Fibroblast of skin of right biceps (primary cell): ENCODE results near the gene HMOX1.
"Not testable (repeated sequence)": the region's sequence is repeated elsewhere in the genome, so short reads cannot be mapped to it uniquely, and the experiment has no call there.

Experiments used
- DNase-seq: peaks from one replicate; pipeline ENCODE4 v3.0.0-alpha.2; 2013

The HMOX1 gene

GRCh38 chr22:35437049-35437448 lies 56.2 kb downstream of the HMOX1 start:
- no peak for DNase-seq

- DNase-seq: not testable (repeated sequence)
These were observed 57.9 kb downstream of the HMOX1 start for GRCh38 chr22:35438673-35439364.

- DNase-seq: no peak
These were observed 58.4 kb downstream of the HMOX1 start for GRCh38 chr22:35439365-35439717.

- no peak for DNase-seq
These were observed 59.2 kb downstream of the HMOX1 start for GRCh38 chr22:35440129-35440528.

DNA sequence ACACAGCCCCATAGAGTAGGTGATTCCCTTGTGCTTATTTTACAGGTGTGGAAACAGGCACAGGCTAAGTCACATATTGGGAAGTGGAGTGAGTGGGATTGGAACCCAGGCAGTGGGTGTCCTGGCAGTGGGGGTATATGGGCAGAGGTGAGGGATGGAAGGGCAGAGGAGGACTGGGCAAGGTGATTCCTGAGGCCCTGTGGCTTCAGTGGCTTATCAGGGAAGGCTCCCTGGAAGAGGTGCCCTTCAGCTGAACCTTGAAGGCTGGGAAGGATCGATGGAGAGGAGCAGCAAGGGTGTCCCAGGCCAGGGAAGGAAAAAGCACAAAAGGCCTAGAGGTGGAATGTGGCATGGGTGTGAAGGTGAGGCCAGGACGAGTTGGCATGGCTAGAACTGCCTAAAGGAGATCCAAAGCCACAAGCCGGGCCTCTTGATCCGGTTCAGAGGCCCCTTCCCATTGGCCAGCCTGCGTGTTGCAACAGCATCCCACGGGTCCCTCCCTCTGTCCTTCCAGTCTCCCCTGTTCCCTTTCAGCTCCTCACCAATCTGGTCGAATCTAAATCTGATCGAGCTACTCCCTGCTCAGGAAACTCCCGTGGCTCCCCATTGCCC lies 60.7 kb downstream of the HMOX1 start:
- DNase-seq: no peak

- no peak for DNase-seq
These were observed 61.6 kb downstream of the HMOX1 start for GRCh38 chr22:35442471-35442870.

DNA sequence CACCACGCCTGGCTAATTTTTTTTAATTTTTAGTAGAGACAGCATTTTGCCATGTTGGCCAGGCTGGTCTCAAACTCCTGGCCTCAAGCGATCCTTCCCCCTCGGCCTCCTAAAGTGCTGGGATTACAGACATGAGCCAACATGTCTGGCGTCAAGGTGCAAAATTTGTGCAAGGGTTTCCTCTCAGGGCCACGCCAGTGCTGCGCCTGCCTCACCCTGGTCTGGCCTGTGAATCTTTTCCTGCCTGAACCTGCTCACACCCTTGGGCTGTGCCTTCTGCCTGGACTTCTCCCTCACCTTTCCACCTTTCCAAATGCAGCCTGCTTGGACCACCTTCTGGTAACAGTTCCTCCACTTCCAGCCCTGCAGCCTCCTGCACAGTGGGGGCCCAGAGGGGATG lies 62.4 kb downstream of the HMOX1 start:
- DNase-seq: no peak
